GM18907 (cell line): ENCODE data around the gene MBD3L5.
"Not testable (repeated sequence)": the region's sequence is repeated elsewhere in the genome, so short reads cannot be mapped to it uniquely, and the experiment has no call there.

Source experiments
- ATAC-seq: cut with Tn5 transposase; IDR thresholded peaks from one replicate; pipeline ENCODE4 v1.9.1; 2021; ENCODE audit warnings: mild to moderate bottlenecking, moderate library complexity; ENCODE audit not compliant: unreplicated experiment

Gene MBD3L5

DNA sequence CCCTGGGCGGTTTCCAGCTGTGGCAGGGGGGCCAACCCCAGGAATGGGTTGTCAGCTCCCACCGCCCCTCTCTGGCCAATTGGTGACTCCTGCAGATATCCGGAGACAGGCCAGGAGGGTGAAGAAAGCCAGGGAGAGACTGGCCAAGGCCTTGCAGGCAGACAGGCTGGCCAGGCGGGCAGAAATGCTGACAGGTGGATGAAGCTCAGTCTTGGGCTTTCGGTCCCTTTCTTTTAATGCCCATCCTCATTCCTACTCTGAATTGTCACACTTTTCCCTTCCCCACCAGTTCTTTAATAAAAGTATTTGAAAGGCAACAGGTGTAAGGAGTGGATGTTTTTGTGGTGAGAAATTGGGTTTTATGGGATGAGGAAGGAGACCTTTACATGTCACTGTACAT lies 21.0 kb downstream of the MBD3L5 start:
- not testable (repeated sequence) for ATAC-seq

DNA sequence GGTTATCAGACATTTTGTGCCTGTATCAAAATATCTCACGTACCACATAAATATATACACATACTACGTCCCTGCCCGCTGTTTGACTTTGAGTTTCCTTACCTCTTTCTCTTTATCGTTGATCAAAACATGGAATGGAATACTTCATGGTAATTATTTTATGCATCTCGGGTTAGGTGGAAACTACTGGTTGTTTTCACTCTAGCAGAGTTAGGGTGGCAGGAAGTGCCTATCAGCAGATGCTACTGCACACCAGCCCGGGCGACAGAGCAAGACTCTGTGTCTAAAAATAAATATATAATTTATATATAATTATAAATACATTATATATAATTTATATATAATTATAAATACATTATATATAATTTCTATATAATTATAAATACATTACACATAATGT lies 22.5 kb downstream of the MBD3L5 start:
- ATAC-seq = not testable (repeated sequence)

- not testable (repeated sequence) for ATAC-seq
Observed at GRCh38 chr19:7054635-7055368, 24.4 kb downstream of the MBD3L5 start.

DNA sequence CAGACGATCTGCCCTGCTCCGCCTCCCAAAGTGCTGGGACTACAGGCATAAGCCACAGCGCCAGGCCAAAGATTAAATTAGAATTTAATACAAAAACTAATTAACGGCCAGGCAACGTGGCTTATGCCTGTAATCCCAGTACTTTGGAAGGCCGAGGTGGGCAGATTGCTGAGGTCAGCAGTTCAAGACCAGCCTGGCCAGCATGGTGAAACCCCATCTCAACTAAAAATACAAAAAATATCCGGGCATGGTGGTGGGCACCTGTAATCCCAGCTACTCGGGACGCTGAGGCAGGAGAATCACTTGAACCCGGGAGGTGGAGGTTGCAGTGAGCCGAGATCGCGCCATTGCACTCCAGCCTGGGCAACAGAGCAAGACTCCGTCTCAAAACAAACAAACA lies 25.3 kb downstream of the MBD3L5 start:
- ATAC-seq = not testable (repeated sequence)

- ATAC-seq = not testable (repeated sequence)
Observed at GRCh38 chr19:7056371-7056770, 26.0 kb downstream of the MBD3L5 start.

- not testable (repeated sequence) for ATAC-seq
Observed at GRCh38 chr19:7058576-7058975, 28.2 kb downstream of the MBD3L5 start, which contains the start of gene MBD3L3. MBD3L3 (minus strand) TSS chr19:7058676; CDS start chr19:7058605, 71 bp downstream.

GRCh38 chr19:7059977-7060376 lies 29.6 kb downstream of the MBD3L5 start:
- not testable (repeated sequence) for ATAC-seq

GRCh38 chr19:7063339-7063738 lies 33.0 kb downstream of the MBD3L5 start:
- no peak for ATAC-seq

GRCh38 chr19:7063764-7064418 lies 33.5 kb downstream of the MBD3L5 start:
- ATAC-seq = no peak

GRCh38 chr19:7067122-7067521 lies 36.7 kb downstream of the MBD3L5 start:
- not testable (repeated sequence) for ATAC-seq

DNA sequence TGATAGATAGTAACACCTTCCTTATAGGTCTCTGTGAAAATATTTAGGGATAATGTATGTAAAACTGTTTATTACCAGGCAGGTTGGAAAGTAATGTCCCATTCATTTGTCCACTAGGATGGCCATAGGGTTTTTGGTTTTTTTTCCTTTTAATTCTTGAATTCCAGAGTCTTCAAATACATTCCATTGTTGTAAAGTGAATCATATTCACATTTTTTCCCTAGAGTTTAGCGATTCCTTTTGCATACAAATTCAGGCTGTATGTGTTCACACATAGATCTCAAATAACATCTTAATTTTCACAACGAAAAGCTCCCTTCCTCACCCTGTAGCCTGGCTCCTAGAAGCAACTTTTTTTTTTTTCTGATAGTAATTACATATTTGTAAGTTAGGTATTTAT lies 37.3 kb downstream of the MBD3L5 start:
- ATAC-seq = no peak

DNA sequence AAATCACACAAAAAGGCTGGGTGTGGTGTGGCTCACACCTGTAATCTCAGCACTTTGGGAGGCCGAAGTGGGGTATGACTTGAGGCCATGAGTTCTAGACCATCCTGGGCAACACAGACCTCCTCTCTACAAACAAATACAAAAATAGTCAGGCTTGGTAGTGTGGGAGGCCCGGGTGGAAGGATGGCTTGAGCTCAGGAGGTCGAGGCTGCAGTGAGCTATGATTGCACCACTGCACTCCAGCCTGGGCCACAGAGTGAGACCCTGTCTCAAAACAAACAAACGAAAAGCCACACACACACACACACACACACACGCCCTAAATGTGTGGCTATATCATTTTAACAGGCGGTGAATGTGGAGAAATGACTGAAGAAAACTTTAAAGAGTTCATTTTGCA lies 38.2 kb downstream of the MBD3L5 start:
- no peak for ATAC-seq

DNA sequence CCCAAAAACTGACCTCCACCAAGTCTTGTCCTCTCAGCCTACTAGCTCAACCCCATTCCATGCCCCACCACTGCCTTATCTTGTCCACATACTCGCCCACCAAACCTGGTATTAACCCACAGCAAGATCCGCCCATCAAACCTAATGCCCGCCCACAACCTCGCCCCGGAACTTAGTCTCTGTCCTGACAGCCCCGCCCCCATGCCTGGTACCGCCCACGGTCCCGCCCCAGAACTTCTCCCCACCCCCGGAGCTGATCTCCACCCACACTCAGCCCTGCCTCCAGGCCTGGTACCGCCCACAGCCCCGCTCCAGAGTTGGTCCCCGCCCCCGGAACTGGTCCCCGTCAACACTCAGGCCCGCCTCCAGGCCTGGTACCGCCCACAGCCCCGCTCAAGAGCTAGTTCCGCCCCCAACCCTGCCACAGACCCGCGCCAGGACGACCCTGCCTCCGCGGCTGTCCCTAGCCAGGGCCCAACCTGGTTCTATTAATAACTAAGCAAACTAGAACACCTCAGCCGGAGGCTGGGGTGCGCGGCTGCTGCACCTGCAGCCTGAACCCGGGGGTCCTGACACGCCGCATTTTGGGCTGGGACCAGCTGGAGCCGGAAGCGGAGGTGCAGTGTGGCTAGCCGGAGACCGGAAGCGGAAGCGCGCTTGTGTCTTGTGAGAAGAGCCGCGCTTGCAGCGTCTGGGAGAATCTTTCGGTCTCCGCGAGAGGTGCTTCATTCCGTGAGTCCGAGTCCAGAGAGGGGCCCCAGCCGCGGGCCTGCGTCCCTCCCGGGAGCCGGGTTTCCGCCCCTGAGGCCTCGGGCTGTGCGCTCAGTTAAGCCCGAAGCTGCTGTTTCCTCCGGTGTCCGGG lies 38.9 kb downstream of the MBD3L5 start, which contains the start of gene ZNF557:
ZNF557 (plus strand) TSS at position 662 of the 862 bp plus-strand sequence. CDS start 5,372 bp downstream, outside the sequence.
- peak; percentile 94 for ATAC-seq

DNA sequence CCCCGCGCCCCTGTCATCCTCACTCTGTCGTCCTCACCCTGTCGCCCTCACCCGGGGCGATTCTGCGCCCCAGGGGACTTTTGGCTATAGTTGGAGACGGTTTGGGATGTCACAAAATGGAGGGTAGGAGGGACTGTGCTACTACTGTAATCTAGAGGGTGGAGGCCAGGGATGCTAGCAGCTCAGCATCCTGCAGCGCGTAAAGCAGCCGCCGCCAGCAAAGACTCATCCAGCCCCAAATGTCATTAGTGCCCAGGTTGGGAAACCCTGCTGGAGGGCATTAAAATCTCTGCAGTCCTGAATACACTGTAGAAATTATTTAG lies 39.5 kb downstream of the MBD3L5 start:
- ATAC-seq = no peak

- ATAC-seq = no peak
Observed at GRCh38 chr19:7072541-7072940, 42.2 kb downstream of the MBD3L5 start.

GRCh38 chr19:7074705-7075282 lies 44.4 kb downstream of the MBD3L5 start:
- ATAC-seq = no peak

- no peak for ATAC-seq
Observed at GRCh38 chr19:7076151-7076550, 45.8 kb downstream of the MBD3L5 start.

DNA sequence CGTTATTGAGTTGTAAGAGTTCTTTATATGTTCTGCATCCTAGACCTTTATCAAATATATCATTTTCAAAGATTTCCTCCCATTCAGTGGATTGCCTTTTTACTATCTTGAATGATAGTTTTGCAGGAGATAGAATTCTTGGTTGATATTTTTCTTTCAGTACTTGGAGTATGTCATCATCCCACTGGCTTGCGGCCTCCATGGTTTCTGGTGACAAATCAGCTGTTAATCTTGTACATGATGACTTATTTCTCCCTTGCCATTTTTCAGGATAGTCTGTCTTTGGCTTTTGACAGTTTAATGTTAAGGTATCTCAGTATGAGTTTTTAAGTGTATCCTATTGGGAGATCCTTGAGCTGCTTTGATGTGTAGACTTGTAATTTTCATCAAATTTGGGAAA lies 47.6 kb downstream of the MBD3L5 start:
- ATAC-seq = no peak
